Left ventricle myocardium inferior (tissue), 1 donor: ENCODE results near the gene ACBD6. TPM values are rescaled to one million over a fixed set of nuclear protein-coding genes. Genes with fewer than 3 reads are reported as not detected.

Experiments used
- DNase-seq: peaks from one replicate; pipeline ENCODE4 v3.0.0-alpha.2; 2020
- H3K27ac ChIP-seq: fragments of 200-600 bp; replicated peaks from 2 replicates; pipeline ENCODE4 v1.8.0; 2021
- H3K27me3 ChIP-seq: fragments of 200-600 bp; 2 replicates; pipeline ENCODE4 v1.8.0; 2021; ENCODE audit warnings: low read depth
- H3K36me3 ChIP-seq: fragments of 200-600 bp; 2 replicates; pipeline ENCODE4 v1.8.0; 2021
- H3K4me1 ChIP-seq: fragments of 200-600 bp; 2 replicates; pipeline ENCODE4 v1.8.0; 2021
- H3K4me3 ChIP-seq: fragments of 200-600 bp; 2 replicates; pipeline ENCODE4 v1.8.0; 2021; ENCODE audit warnings: mild to moderate bottlenecking, moderate library complexity
- H3K9me3 ChIP-seq: fragments of 200-600 bp; replicated peaks from 2 replicates; pipeline ENCODE4 v1.8.0; 2021
- CTCF ChIP-seq: fragments of 200-600 bp; IDR thresholded peaks from 2 replicates; pipeline ENCODE4 v1.8.0; 2021; ENCODE audit warnings: antibody characterized with exemption, mild to moderate bottlenecking, borderline replicate concordance
- intact Hi-C: fragments of 100-400 bp; cut with micrococcal nuclease; formaldehyde crosslinking; loops from one replicate; pipeline ENCODE4 v1.11.0; 2022
- total RNA-seq: library from RNA; stranded (reverse); fragmentation: NEBNext Ultra II Directional; extraction: Animal tissue kit (Norgen Biotek cat#: 25700); gene quantifications from one replicate; pipeline ENCODE4 v1.2.1, GENCODE V29; 2021
- donor health status: DM: no; HTN: yes; CAD: no; lungs with severe emphysema.

Gene ACBD6
- total RNA-seq, 1 donor from 2014 or later, result 18.2 TPM

DNA sequence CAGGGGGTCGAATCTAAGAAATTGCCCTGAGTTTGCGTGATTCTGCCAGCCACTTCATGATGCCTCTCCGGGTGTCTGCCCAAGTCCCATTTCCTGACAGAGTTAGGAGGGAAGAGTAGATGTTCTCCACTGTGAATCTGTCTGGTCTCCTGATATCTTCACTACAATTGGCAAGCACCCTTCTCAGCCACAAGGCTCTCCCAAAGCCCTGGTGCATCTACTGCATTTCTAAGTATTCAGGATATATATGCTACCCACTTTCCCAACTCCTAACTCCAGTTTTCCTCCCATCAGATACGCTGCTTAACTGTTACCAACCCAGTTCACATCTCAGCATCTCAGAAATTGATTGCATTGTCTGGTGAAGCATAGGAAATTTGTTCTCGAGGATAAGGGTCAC lies 30.5 kb upstream of the ACBD6 start:
- no peak for TF ChIP-seq CTCF
- H3K27ac ChIP-seq, result peak overlapping the region; percentile 13

DNA sequence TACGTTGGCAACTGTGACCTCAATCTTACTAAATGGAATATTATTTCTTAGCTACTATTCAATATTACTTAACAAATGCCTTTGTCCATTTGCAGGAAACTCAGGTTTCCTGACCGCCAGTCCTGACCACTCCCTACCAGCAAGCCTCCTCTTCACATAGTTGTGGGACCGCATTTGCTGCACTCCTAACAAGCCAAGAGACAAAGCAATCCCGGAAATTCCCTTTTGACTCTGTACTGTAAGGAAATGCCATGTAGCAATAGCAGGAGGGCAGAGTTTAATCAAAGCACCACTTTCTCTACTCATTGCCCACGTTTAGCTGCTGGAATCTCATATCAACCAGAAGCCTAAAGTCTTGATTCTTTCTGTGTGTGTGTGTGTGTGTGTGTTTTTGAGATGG lies 28.1 kb upstream of the ACBD6 start:
- Histone ChIP-seq H3K4me3 (no peak overlapping the region), H3K36me3 (no peaks in the 10 kb centered on the region), H3K27ac (peak overlapping the region; percentile 81), H3K27me3 (no peaks in the 10 kb centered on the region), H3K4me1 (peaks cover 57% of the 10 kb centered on the region), H3K9me3 (no peaks in the 10 kb centered on the region)
- no peak for TF ChIP-seq CTCF
- intact Hi-C loops, result loop anchor here (5.0 kb wide), 1 partner anchor 332 kb away; no protein-coding TSS in a partner anchor
- no peak for DNase-seq

More for the DNA sequence above, 30.5 kb upstream of the ACBD6 start:
- intact Hi-C loops, result loop anchor here (5.0 kb wide), 1 partner anchor 329 kb away; no protein-coding TSS in a partner anchor
- Histone ChIP-seq H3K27me3 (no peaks in the 10 kb centered on the region), H3K4me3 (no peak overlapping the region), H3K36me3 (no peaks in the 10 kb centered on the region), H3K4me1 (peaks cover 35% of the 10 kb centered on the region), H3K9me3 (no peaks in the 10 kb centered on the region)
- no peak for DNase-seq

GRCh38 chr1:180528868-180529470 lies 26.6 kb upstream of the ACBD6 start:
- TF ChIP-seq CTCF, result no peak
- H3K27ac ChIP-seq, result no peak overlapping the region
- DNase-seq, result no peak
- H3K9me3 ChIP-seq, result no peaks in the 10 kb centered on the region
- H3K36me3 ChIP-seq, result no peaks in the 10 kb centered on the region
- H3K27me3 ChIP-seq, result no peaks in the 10 kb centered on the region
- intact Hi-C loops, result no loop called here
- H3K4me3 ChIP-seq, result no peak overlapping the region
- H3K4me1 ChIP-seq, result peaks cover 61% of the 10 kb centered on the region

- intact Hi-C loops, result no loop called here
- H3K27ac ChIP-seq, result no peak overlapping the region
Measured at GRCh38 chr1:180527101-180527669, 24.8 kb upstream of the ACBD6 start.

GRCh38 chr1:180525715-180526039 lies 23.3 kb upstream of the ACBD6 start:
- intact Hi-C loops, result no loop called here

More at GRCh38 chr1:180527101-180527669, 24.8 kb upstream of the ACBD6 start:
- Histone ChIP-seq H3K36me3 (no peaks in the 10 kb centered on the region), H3K9me3 (no peaks in the 10 kb centered on the region), H3K4me3 (no peak overlapping the region), H3K4me1 (peaks cover 56% of the 10 kb centered on the region), H3K27me3 (no peaks in the 10 kb centered on the region)
- no peak for TF ChIP-seq CTCF
- no peak for DNase-seq

More at GRCh38 chr1:180525715-180526039, 23.3 kb upstream of the ACBD6 start:
- TF ChIP-seq CTCF, result no peak
- peak overlapping the region; percentile 41 for H3K27ac ChIP-seq
- no peaks in the 10 kb centered on the region for H3K36me3 ChIP-seq
- no peak overlapping the region for H3K4me3 ChIP-seq
- no peaks in the 10 kb centered on the region for H3K9me3 ChIP-seq
- peaks cover 66% of the 10 kb centered on the region for H3K4me1 ChIP-seq
- H3K27me3 ChIP-seq, result no peaks in the 10 kb centered on the region
- DNase-seq, result no peak
